SU-DHL-6 (cell line): ENCODE results near the gene STIL.
"Not testable (repeated sequence)": the region's sequence is repeated elsewhere in the genome, so short reads cannot be mapped to it uniquely, and the experiment has no call there.

ENCODE experiments used
- H2AFZ ChIP-seq: fragments of 200-600 bp; sonication (generic); 2 replicates; pipeline ENCODE4 v1.6.1; 2014; ENCODE audit warnings: low read depth, mild to moderate bottlenecking, moderate library complexity, mixed read lengths, antibody characterized with exemption, low read length; ENCODE audit not compliant: severe bottlenecking
- H3F3A ChIP-seq: fragments of 200-600 bp; shearing (Covaris generic); 2 replicates; pipeline ENCODE4 v1.6.0; 2016; ENCODE audit warnings: antibody characterized with exemption, mild to moderate bottlenecking; ENCODE audit not compliant: insufficient read depth
- H3K27ac ChIP-seq: fragments of 200-600 bp; sonication (generic); 2 replicates; pipeline ENCODE4 v1.5.1; 2016; ENCODE audit warnings: low read depth, mild to moderate bottlenecking, low read length, moderate library complexity, mixed read lengths
- H3K27me3 ChIP-seq: fragments of 200-600 bp; sonication (generic), shearing (Covaris generic); 2 replicates; pipeline ENCODE4 v1.6.0; 2014; ENCODE audit warnings: mild to moderate bottlenecking, low read length
- H3K36me3 ChIP-seq: fragments of 200-600 bp; sonication (generic); 2 replicates; pipeline ENCODE4 v1.6.1; 2014; ENCODE audit warnings: mild to moderate bottlenecking, low read length, mixed read lengths
- H3K4me2 ChIP-seq: fragments of 300-600, 200-600 bp; shearing (Covaris generic), sonication (generic); 2 replicates; pipeline ENCODE4 v1.6.0; 2014; ENCODE audit warnings: low read length, low read depth, mild to moderate bottlenecking; ENCODE audit not compliant: poor library complexity, severe bottlenecking
- H3K4me3 ChIP-seq: fragments of 200-600 bp; sonication (generic); 2 replicates; pipeline ENCODE4 v1.5.1; 2014; ENCODE audit warnings: antibody characterized with exemption, low read length, mild to moderate bottlenecking, mixed read lengths; ENCODE audit not compliant: insufficient read depth, poor library complexity, severe bottlenecking
- H3K79me2 ChIP-seq: fragments of 200-600 bp; sonication (generic); 2 replicates; pipeline ENCODE4 v1.6.1; 2014; ENCODE audit warnings: mild to moderate bottlenecking, low read length, moderate library complexity; ENCODE audit not compliant: insufficient read depth
- H3K9ac ChIP-seq: fragments of 200-600 bp; sonication (generic); 2 replicates; pipeline ENCODE4 v1.7.0; 2014; ENCODE audit warnings: mild to moderate bottlenecking, low read length
- H3K9me2 ChIP-seq: fragments of 200-600 bp; sonication (generic); replicated peaks from 2 replicates; pipeline ENCODE4 v1.6.1; 2014; ENCODE audit warnings: low read length; ENCODE audit not compliant: insufficient read depth
- H3K9me3 ChIP-seq: fragments of 200-600 bp; sonication (generic); 2 replicates; pipeline ENCODE4 v1.6.1; 2014; ENCODE audit warnings: low read length, mixed read lengths; ENCODE audit not compliant: insufficient read depth
- H4K20me1 ChIP-seq: fragments of 200-600 bp; sonication (generic); 2 replicates; pipeline ENCODE4 v1.6.1; 2014; ENCODE audit warnings: low read depth, mild to moderate bottlenecking, antibody characterized with exemption, low read length, moderate library complexity, mixed read lengths
- EZH2phosphoT487 ChIP-seq: fragments of 200-600 bp; sonication (generic), shearing (Covaris generic); conservative IDR thresholded peaks from 2 replicates; pipeline ENCODE4 v1.6.1; 2018; ENCODE audit warnings: mild to moderate bottlenecking, antibody characterized with exemption, low read length, moderate library complexity, mixed read lengths
- TF ChIP-seq, protein P1 (sequence below): fragments of 200-600 bp; sonication (generic); IDR thresholded peaks from one replicate; pipeline ENCODE4 v1.5.1; 2017; ENCODE audit warnings: antibody characterized with exemption, mild to moderate bottlenecking, low read length, moderate library complexity; ENCODE audit not compliant: insufficient read depth, poor library complexity, severe bottlenecking

Gene STIL

GRCh38 chr1:47324682-47325081 lies 10.7 kb upstream of the STIL start:
- no peak overlapping the region for H3K4me2 ChIP-seq
- no peaks in the 10 kb centered on the region for H3K9me3 ChIP-seq
- H3K27ac ChIP-seq: no peak overlapping the region
- no peaks in the 10 kb centered on the region for H3F3A ChIP-seq
- TF ChIP-seq, protein P1, sequence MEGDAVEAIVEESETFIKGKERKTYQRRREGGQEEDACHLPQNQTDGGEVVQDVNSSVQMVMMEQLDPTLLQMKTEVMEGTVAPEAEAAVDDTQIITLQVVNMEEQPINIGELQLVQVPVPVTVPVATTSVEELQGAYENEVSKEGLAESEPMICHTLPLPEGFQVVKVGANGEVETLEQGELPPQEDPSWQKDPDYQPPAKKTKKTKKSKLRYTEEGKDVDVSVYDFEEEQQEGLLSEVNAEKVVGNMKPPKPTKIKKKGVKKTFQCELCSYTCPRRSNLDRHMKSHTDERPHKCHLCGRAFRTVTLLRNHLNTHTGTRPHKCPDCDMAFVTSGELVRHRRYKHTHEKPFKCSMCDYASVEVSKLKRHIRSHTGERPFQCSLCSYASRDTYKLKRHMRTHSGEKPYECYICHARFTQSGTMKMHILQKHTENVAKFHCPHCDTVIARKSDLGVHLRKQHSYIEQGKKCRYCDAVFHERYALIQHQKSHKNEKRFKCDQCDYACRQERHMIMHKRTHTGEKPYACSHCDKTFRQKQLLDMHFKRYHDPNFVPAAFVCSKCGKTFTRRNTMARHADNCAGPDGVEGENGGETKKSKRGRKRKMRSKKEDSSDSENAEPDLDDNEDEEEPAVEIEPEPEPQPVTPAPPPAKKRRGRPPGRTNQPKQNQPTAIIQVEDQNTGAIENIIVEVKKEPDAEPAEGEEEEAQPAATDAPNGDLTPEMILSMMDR: no peak
- no peak for TF ChIP-seq EZH2phosphoT487
- H3K9me2 ChIP-seq: no peaks in the 10 kb centered on the region
- H4K20me1 ChIP-seq: no peaks in the 10 kb centered on the region
- no peak overlapping the region for H3K9ac ChIP-seq
- no peaks in the 10 kb centered on the region for H3K79me2 ChIP-seq
- no peaks in the 10 kb centered on the region for H3K27me3 ChIP-seq
- no peak overlapping the region for H2AFZ ChIP-seq
- no peaks in the 10 kb centered on the region for H3K36me3 ChIP-seq
- H3K4me3 ChIP-seq: no peak overlapping the region

GRCh38 chr1:47323599-47324031 lies 9.7 kb upstream of the STIL start:
- no peak overlapping the region for H2AFZ ChIP-seq
- no peaks in the 10 kb centered on the region for H3F3A ChIP-seq
- no peak overlapping the region for H3K4me3 ChIP-seq
- no peaks in the 10 kb centered on the region for H3K9me2 ChIP-seq
- no peaks in the 10 kb centered on the region for H4K20me1 ChIP-seq
- TF ChIP-seq EZH2phosphoT487: no peak
- TF ChIP-seq, protein P1: no peak
- no peaks in the 10 kb centered on the region for H3K79me2 ChIP-seq
- H3K9me3 ChIP-seq: no peaks in the 10 kb centered on the region
- no peak overlapping the region for H3K9ac ChIP-seq
- no peak overlapping the region for H3K27ac ChIP-seq
- H3K36me3 ChIP-seq: no peaks in the 10 kb centered on the region
- no peaks in the 10 kb centered on the region for H3K27me3 ChIP-seq
- H3K4me2 ChIP-seq: no peak overlapping the region

DNA sequence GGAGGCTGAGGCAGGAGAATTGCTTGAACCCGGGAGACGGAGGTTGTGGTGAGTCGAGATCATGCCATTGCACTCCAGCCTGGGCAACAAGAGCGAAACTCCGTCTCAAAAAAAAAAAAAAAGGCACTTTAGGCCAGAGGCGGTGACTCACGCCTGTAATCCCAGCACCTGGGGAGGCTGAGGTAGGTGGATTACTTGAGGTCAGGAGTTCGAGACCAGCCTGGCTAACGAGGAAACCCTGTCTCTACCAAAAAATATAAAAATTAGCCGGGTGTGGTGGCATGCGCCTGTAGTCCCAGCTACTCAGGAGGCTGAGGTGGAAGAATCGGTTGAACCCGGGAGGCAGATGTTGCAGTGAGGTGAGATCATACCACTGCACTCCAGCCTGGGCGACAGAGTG lies 6.0 kb upstream of the STIL start:
- not testable (repeated sequence) for H3K36me3 ChIP-seq, H3K4me2 ChIP-seq, H3K27me3 ChIP-seq, H2AFZ ChIP-seq, H3F3A ChIP-seq, H4K20me1 ChIP-seq, H3K9me2 ChIP-seq, H3K9me3 ChIP-seq, H3K4me3 ChIP-seq, H3K27ac ChIP-seq, H3K9ac ChIP-seq, H3K79me2 ChIP-seq

- no peak overlapping the region for H3K27ac ChIP-seq
Measured at GRCh38 chr1:47317841-47318240, 3.9 kb upstream of the STIL start.

More at GRCh38 chr1:47317841-47318240, 3.9 kb upstream of the STIL start:
- H3K9ac ChIP-seq: no peak overlapping the region
- H4K20me1 ChIP-seq: no peaks in the 10 kb centered on the region
- H3K4me2 ChIP-seq: no peak overlapping the region
- H3K4me3 ChIP-seq: no peak overlapping the region
- TF ChIP-seq, protein P1: no peak
- TF ChIP-seq EZH2phosphoT487: no peak
- H3K79me2 ChIP-seq: peaks cover 10% of the 10 kb centered on the region
- no peak overlapping the region for H2AFZ ChIP-seq
- H3K27me3 ChIP-seq: no peaks in the 10 kb centered on the region
- H3F3A ChIP-seq: peaks cover 10% of the 10 kb centered on the region
- no peaks in the 10 kb centered on the region for H3K9me3 ChIP-seq
- no peaks in the 10 kb centered on the region for H3K9me2 ChIP-seq
- no peaks in the 10 kb centered on the region for H3K36me3 ChIP-seq
